AG04449 (cell line): ENCODE results near the gene UBXN10.

Experiments
- CTCF ChIA-PET: fragments of 350-600 bp; formaldehyde crosslinking; extraction: SDS; loops from one replicate; lab custom pipeline; 2021; ENCODE audit warnings: antibody characterized with exemption; lab: Yijun Ruan, JAX
- POLR2A ChIA-PET: fragments of 400-600, 350-600 bp; formaldehyde crosslinking; extraction: SDS; loops from one replicate; lab custom pipeline; 2020; ENCODE audit warnings: antibody characterized with exemption, inconsistent platforms; lab: Yijun Ruan, JAX
- DNase-seq: peaks from one replicate; pipeline ENCODE4 v3.0.0-alpha.2; 2010; ENCODE audit warnings: low read depth, low spot score
- H3K4me3 ChIP-seq: 2 replicates; pipeline ENCODE4 v1.5.1; 2011; ENCODE audit warnings: low read depth, mild to moderate bottlenecking, control low read depth, low read length
- TF ChIP-seq, protein P1 (sequence below): IDR thresholded peaks from one replicate; pipeline ENCODE4 v1.5.1; 2011; ENCODE audit warnings: mild to moderate bottlenecking, moderate library complexity, low read length, control low read depth, inconsistent platforms; ENCODE audit not compliant: insufficient read depth; ENCODE audit errors: missing control alignments

Gene UBXN10

GRCh38 chr1:20188455-20188817 lies 2.5 kb downstream of the UBXN10 start:
- POLR2A ChIA-PET = no interaction called here
- no peak for DNase-seq
- CTCF ChIA-PET = interaction anchor here (0.9 to 1.8 kb wide), 4 partner anchors 9 to 270 kb away, joined by 3 to 6 read pairs (median 4); no protein-coding TSS in a partner anchor
- TF ChIP-seq, protein P1, sequence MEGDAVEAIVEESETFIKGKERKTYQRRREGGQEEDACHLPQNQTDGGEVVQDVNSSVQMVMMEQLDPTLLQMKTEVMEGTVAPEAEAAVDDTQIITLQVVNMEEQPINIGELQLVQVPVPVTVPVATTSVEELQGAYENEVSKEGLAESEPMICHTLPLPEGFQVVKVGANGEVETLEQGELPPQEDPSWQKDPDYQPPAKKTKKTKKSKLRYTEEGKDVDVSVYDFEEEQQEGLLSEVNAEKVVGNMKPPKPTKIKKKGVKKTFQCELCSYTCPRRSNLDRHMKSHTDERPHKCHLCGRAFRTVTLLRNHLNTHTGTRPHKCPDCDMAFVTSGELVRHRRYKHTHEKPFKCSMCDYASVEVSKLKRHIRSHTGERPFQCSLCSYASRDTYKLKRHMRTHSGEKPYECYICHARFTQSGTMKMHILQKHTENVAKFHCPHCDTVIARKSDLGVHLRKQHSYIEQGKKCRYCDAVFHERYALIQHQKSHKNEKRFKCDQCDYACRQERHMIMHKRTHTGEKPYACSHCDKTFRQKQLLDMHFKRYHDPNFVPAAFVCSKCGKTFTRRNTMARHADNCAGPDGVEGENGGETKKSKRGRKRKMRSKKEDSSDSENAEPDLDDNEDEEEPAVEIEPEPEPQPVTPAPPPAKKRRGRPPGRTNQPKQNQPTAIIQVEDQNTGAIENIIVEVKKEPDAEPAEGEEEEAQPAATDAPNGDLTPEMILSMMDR = no peak
- no peak overlapping the region for H3K4me3 ChIP-seq

- CTCF ChIA-PET = interaction anchor here (1.1 to 1.8 kb wide), 3 partner anchors 11 to 272 kb away, joined by 3 to 6 read pairs (median 3); no protein-coding TSS in a partner anchor
Observed at GRCh38 chr1:20189664-20190063, 3.8 kb downstream of the UBXN10 start.

DNA sequence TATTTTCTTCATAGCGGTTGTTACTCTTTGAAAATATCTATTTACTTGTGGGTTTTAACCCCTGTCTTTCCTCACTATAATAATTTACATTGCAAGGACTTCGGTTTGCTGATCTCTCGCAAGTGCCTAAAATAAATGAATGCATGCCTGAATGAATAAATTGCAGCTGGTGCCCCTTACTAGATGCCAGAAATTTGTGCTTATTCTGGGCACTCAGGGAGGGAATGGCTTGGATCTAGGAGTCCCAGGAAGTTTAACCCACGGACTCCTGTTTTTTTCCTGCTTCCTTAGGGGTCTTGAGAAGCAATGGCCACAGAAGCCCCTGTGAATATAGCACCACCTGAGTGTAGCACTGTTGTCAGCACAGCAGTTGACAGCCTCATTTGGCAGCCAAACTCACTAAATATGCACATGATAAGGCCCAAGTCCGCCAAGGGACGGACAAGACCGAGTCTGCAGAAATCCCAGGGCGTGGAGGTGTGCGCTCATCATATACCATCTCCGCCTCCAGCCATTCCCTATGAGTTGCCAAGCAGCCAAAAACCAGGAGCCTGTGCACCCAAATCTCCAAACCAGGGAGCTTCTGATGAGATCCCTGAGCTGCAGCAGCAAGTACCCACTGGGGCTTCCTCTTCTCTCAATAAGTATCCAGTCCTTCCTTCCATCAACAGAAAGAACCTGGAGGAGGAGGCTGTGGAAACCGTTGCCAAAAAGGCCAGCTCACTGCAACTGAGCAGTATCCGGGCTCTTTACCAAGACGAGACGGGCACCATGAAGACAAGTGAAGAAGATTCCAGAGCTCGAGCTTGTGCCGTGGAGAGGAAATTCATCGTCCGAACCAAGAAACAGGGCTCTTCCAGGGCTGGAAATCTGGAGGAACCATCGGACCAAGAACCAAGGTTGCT lies 4.6 kb downstream of the UBXN10 start:
- ChIA-PET CTCF (interaction anchor here (0.7 to 6.1 kb wide), 3 partner anchors 10 to 273 kb away, joined by 3 to 72 read pairs (median 6); no protein-coding TSS in a partner anchor), POLR2A (no interaction called here)
- H3K4me3 ChIP-seq = no peak overlapping the region
- DNase-seq = no peak
- TF ChIP-seq, protein P1 = no peak

More at GRCh38 chr1:20189664-20190063, 3.8 kb downstream of the UBXN10 start:
- H3K4me3 ChIP-seq = no peak overlapping the region
- DNase-seq = no peak
- POLR2A ChIA-PET = no interaction called here
- TF ChIP-seq, protein P1 = no peak

DNA sequence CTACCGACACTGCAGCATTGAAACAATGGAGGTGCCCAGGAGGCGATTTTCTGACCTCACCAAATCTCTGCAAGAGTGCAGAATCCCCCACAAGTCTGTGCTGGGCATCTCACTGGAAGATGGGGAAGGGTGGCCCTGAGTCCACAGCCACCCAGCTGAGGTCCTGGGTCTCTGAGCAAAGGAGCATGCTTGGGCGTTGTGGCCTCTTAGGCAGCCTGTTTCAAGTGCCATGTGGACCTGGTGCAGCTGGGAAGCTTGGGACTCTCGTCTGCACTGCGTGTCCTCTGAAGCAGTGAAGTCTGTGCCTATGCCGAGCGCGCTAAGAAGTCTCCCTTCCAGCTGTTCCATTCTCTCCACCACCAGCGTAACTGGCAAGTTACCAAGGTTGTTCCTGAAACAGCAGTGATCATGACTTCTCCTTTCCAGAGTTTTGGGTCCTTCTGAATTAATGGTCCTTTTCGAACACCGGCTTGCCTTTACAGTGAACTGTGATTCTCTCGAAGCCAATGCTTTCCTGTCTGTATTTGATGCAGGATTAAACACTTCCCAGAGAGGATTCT lies 5.5 kb downstream of the UBXN10 start:
- DNase-seq = no peak
- TF ChIP-seq, protein P1 = no peak
- H3K4me3 ChIP-seq = no peak overlapping the region
- POLR2A ChIA-PET = no interaction called here
- CTCF ChIA-PET = interaction anchor here (0.7 to 6.1 kb wide), 3 partner anchors 11 to 216 kb away, joined by 3 to 72 read pairs (median 6); no protein-coding TSS in a partner anchor

DNA sequence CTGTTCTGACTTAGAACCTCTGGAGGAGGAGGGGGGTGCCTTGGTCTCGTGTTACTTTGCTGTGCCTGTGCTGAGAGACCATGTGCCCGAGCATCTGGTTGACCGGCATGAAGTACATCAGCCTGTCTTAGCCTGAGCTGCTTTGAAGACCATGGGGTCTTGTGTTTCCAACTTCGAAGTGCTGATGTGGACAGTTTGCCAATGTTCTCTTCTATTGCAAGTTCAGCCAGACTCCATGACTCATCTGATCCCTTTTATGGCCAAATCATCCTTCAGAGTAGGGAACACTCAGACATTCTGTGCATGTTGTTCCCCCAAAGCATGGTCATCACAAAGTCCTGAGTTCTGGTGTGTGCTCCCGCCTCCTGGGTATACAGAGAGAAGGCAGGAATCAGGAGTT lies 6.5 kb downstream of the UBXN10 start:
- ChIA-PET CTCF (interaction anchor here (1.4 to 6.6 kb wide), 3 partner anchors 13 to 217 kb away, joined by 6 to 72 read pairs (median 53); no protein-coding TSS in a partner anchor), POLR2A (no interaction called here)
- H3K4me3 ChIP-seq = no peak overlapping the region
- DNase-seq = no peak
- TF ChIP-seq, protein P1 = no peak
